ENCODE data around the gene LURAP1L.

Gene LURAP1L

GRCh38 chr9:12776513-12777055 is 1.8 kb downstream of the LURAP1L start:
- no peak for DNase-seq (ENCODE audit: low read depth in 2 of 2)

- DNase-seq (ENCODE audit: low read depth in 2 of 2): no peak
Observed at GRCh38 chr9:12777121-12778022, 2.6 kb downstream of the LURAP1L start.

GRCh38 chr9:12778389-12778788 is 3.6 kb downstream of the LURAP1L start:
- no peak for DNase-seq (ENCODE audit: low read depth in 2 of 2)

- no peak for DNase-seq (ENCODE audit: low read depth in 2 of 2)
Observed at GRCh38 chr9:12781226-12781733, 6.5 kb downstream of the LURAP1L start.

- no peak for DNase-seq (ENCODE audit: low read depth in 2 of 2)
Observed at GRCh38 chr9:12783767-12784460, 9.1 kb downstream of the LURAP1L start.

GRCh38 chr9:12784461-12785259 is 9.8 kb downstream of the LURAP1L start:
- DNase-seq (ENCODE audit: low read depth in 2 of 2): no peak

- no peak for DNase-seq (ENCODE audit: low read depth in 2 of 2)
Observed at GRCh38 chr9:12785260-12785770, 10.5 kb downstream of the LURAP1L start.

- DNase-seq (ENCODE audit: low read depth in 2 of 2): no peak
Observed at GRCh38 chr9:12785941-12786340, 11.1 kb downstream of the LURAP1L start.

GRCh38 chr9:12790001-12790400 is 15.2 kb downstream of the LURAP1L start:
- no peak for DNase-seq (ENCODE audit: low read depth in 2 of 2)

- DNase-seq (ENCODE audit: low read depth in 2 of 2): no peak
Observed at GRCh38 chr9:12790883-12791282, 16.1 kb downstream of the LURAP1L start.

- DNase-seq (ENCODE audit: low read depth in 2 of 2): no peak
Observed at GRCh38 chr9:12794101-12794799, 19.4 kb downstream of the LURAP1L start.

GRCh38 chr9:12796601-12797000 is 21.8 kb downstream of the LURAP1L start:
- no peak for DNase-seq (ENCODE audit: low read depth in 2 of 2)

GRCh38 chr9:12797037-12797436 is 22.2 kb downstream of the LURAP1L start:
- no peak for DNase-seq (ENCODE audit: low read depth in 2 of 2)

- no peak for DNase-seq (ENCODE audit: low read depth in 2 of 2)
Observed at GRCh38 chr9:12798066-12798770, 23.4 kb downstream of the LURAP1L start.

- no peak for DNase-seq (ENCODE audit: low read depth in 2 of 2)
Observed at GRCh38 chr9:12801187-12801586, 26.4 kb downstream of the LURAP1L start.

- no peak for DNase-seq (ENCODE audit: low read depth in 2 of 2)
Observed at GRCh38 chr9:12801663-12802062, 26.8 kb downstream of the LURAP1L start.

GRCh38 chr9:12802093-12802492 is 27.3 kb downstream of the LURAP1L start:
- DNase-seq (ENCODE audit: low read depth in 2 of 2): no peak

GRCh38 chr9:12808569-12808968 is 33.7 kb downstream of the LURAP1L start:
- no peak for DNase-seq (ENCODE audit: low read depth in 2 of 2)

GRCh38 chr9:12809720-12810119 is 34.9 kb downstream of the LURAP1L start:
- DNase-seq (ENCODE audit: low read depth in 2 of 2): no peak

- DNase-seq (ENCODE audit: low read depth in 2 of 2): no peak
Observed at GRCh38 chr9:12811935-12812334, 37.1 kb downstream of the LURAP1L start.

All from stimulated activated CD8-positive, alpha-beta memory T cell treated with anti-CD3 and anti-CD28 coated beads, Interleukin-2, amount 100 ng/mL, for 1 hour (primary cell).